ENCODE data around the gene LPP.

LPP gene

DNA sequence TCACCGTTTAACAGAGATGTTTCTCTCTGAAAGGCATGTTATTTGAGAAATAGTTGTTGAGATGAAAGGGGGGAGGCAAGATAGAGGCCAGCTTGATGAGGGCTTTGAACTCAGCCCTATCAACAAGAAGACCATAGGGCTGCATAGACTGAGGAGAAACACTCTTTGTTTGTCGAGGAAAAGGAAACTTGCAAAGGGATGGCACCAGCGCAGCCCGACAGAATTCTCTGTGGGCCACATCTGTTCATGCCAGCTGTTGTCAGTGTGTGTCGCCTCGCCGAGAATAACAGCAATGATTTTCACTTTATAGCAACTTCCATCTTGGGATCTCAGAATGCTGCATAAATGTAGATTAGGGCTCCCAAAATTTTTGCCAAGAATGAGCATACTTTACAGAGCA is 539.5 kb downstream of the LPP start:
- Histone ChIP-seq H3K4me2 (ENCODE audit: low read length) (peak overlapping the region; percentile 66), H3K27ac (ENCODE audit: low read depth, low read length) (peak overlapping the region; percentile 96)

DNA sequence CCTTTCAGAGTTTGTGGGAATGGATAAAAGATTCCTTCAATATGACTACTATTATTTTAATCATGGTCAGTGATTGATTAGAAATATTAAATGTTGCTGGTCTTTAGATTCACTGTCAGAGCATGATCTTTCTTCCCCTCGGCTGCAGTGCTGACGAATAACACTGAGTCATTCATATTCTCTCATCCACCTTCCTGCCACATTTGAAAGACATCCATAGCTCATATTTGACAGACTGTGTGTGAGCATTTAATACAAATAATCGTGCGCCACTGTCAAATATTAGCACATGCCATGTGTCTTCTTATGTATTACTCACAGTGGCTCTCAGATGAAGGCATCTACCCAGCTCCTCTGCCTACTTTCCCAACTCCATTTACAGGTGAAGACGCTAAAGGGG is 541.3 kb downstream of the LPP start:
- Histone ChIP-seq H3K27me3 (ENCODE audit: control insufficient read depth, low read length) (no peaks in the 10 kb centered on the region), H3K79me2 (ENCODE audit: control insufficient read depth, low read length) (peaks cover 35% of the 10 kb centered on the region), H3K27ac (ENCODE audit: low read depth, low read length) (peak overlapping the region; percentile 96), H3K9me2 (replicated peaks; ENCODE audit: control insufficient read depth, low read length) (no peaks in the 10 kb centered on the region), H3F3A (ENCODE audit: control insufficient read depth, insufficient read depth) (peaks cover 43% of the 10 kb centered on the region), H3K4me1 (ENCODE audit: control insufficient read depth, low read length) (peaks cover 100% of the 10 kb centered on the region), H3K4me2 (ENCODE audit: low read length) (peak overlapping the region; percentile 89), H3K36me3 (ENCODE audit: control insufficient read depth, low read length) (no peaks in the 10 kb centered on the region), H3K9me3 (ENCODE audit: control insufficient read depth, insufficient read depth, low read length) (no peaks in the 10 kb centered on the region), H3K4me3 (ENCODE audit: low read length) (peak overlapping the region; percentile 24; the same call in 1 of the 2 replicates), H4K20me1 (ENCODE audit: control insufficient read depth, insufficient read depth, low read depth, low read length) (no peaks in the 10 kb centered on the region)
- TF ChIP-seq, protein P1, sequence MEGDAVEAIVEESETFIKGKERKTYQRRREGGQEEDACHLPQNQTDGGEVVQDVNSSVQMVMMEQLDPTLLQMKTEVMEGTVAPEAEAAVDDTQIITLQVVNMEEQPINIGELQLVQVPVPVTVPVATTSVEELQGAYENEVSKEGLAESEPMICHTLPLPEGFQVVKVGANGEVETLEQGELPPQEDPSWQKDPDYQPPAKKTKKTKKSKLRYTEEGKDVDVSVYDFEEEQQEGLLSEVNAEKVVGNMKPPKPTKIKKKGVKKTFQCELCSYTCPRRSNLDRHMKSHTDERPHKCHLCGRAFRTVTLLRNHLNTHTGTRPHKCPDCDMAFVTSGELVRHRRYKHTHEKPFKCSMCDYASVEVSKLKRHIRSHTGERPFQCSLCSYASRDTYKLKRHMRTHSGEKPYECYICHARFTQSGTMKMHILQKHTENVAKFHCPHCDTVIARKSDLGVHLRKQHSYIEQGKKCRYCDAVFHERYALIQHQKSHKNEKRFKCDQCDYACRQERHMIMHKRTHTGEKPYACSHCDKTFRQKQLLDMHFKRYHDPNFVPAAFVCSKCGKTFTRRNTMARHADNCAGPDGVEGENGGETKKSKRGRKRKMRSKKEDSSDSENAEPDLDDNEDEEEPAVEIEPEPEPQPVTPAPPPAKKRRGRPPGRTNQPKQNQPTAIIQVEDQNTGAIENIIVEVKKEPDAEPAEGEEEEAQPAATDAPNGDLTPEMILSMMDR (IDR thresholded peaks at IDR 0.05; ENCODE audit: low read depth, low read length, poor library complexity, severe bottlenecking), result no peak
- TF ChIP-seq EZH2phosphoT487 (IDR thresholded peaks at IDR 0.05; ENCODE audit: borderline replicate concordance, low read length), result no peak

More for the DNA sequence above, 539.5 kb downstream of the LPP start:
- H4K20me1 ChIP-seq (ENCODE audit: control insufficient read depth, insufficient read depth, low read depth, low read length), result no peaks in the 10 kb centered on the region
- no peaks in the 10 kb centered on the region for H3K36me3 ChIP-seq (ENCODE audit: control insufficient read depth, low read length)
- no peaks in the 10 kb centered on the region for H3K9me2 ChIP-seq (replicated peaks; ENCODE audit: control insufficient read depth, low read length)
- TF ChIP-seq EZH2phosphoT487 (IDR thresholded peaks at IDR 0.05; ENCODE audit: borderline replicate concordance, low read length), result no peak
- TF ChIP-seq, protein P1 (IDR thresholded peaks at IDR 0.05; ENCODE audit: low read depth, low read length, poor library complexity, severe bottlenecking), result no peak
- H3K27me3 ChIP-seq (ENCODE audit: control insufficient read depth, low read length), result no peaks in the 10 kb centered on the region
- H3K79me2 ChIP-seq (ENCODE audit: control insufficient read depth, low read length), result peaks cover 19% of the 10 kb centered on the region
- H3K4me1 ChIP-seq (ENCODE audit: control insufficient read depth, low read length), result peaks cover 95% of the 10 kb centered on the region
- peaks cover 38% of the 10 kb centered on the region for H3F3A ChIP-seq (ENCODE audit: control insufficient read depth, insufficient read depth)
- H3K4me3 ChIP-seq (ENCODE audit: low read length), result peak overlapping the region; percentile 52
- no peaks in the 10 kb centered on the region for H3K9me3 ChIP-seq (ENCODE audit: control insufficient read depth, insufficient read depth, low read length)

DNA sequence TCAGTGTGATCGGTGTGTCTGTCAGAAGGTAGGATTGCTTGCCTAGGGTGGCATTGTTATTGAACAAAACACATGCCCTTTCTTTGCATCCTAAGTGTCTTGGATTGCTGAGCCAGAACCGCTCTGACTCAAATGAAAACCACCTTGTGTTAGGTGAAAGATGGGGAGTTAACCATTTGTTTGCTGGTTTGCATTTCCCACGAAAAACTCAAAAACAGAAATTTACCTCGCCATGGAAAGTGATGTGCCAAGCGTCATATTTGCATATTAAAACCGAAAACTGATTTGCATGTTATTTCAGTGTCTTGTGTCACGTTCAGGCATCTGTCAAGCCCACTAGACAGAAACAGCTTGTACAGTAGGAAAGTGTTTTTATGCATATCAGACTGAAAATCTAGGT is 543.2 kb downstream of the LPP start:
- no peaks in the 10 kb centered on the region for H4K20me1 ChIP-seq (ENCODE audit: control insufficient read depth, insufficient read depth, low read depth, low read length)
- TF ChIP-seq, protein P1 (IDR thresholded peaks at IDR 0.05; ENCODE audit: low read depth, low read length, poor library complexity, severe bottlenecking), result no peak
- no peak for TF ChIP-seq EZH2phosphoT487 (IDR thresholded peaks at IDR 0.05; ENCODE audit: borderline replicate concordance, low read length)
- peak overlapping the region; percentile 68 for H3K4me3 ChIP-seq (ENCODE audit: low read length)
- no peaks in the 10 kb centered on the region for H3K36me3 ChIP-seq (ENCODE audit: control insufficient read depth, low read length)
- H3K4me2 ChIP-seq (ENCODE audit: low read length), result peak overlapping the region; percentile 89
- H3F3A ChIP-seq (ENCODE audit: control insufficient read depth, insufficient read depth), result peaks cover 42% of the 10 kb centered on the region
- peak overlapping the region; percentile 96 for H3K27ac ChIP-seq (ENCODE audit: low read depth, low read length)
- no peaks in the 10 kb centered on the region for H3K27me3 ChIP-seq (ENCODE audit: control insufficient read depth, low read length)
- H3K9me3 ChIP-seq (ENCODE audit: control insufficient read depth, insufficient read depth, low read length), result no peaks in the 10 kb centered on the region
- peaks cover 42% of the 10 kb centered on the region for H3K79me2 ChIP-seq (ENCODE audit: control insufficient read depth, low read length)
- peaks cover 100% of the 10 kb centered on the region for H3K4me1 ChIP-seq (ENCODE audit: control insufficient read depth, low read length)
- no peaks in the 10 kb centered on the region for H3K9me2 ChIP-seq (replicated peaks; ENCODE audit: control insufficient read depth, low read length)
